Endothelial cell of umbilical vein (primary cell): ENCODE results near the gene OLIG1. TPM values are rescaled to one million over a fixed set of nuclear protein-coding genes. Genes with fewer than 3 reads are reported as not detected.

Experiments
- BruUV-seq: library from RNA; stranded (reverse); fragments of 400-500 nt; replicated peaks from 2 replicates; lab custom pipeline; 2021; lab: Mats Ljungman, UMichigan
- CTCF ChIA-PET: fragments of 300-600, 350-600 bp; sonication (Branson Sonifier 250); formaldehyde crosslinking; loops from one replicate; lab custom pipeline; 2021; ENCODE audit warnings: antibody characterized with exemption, inconsistent platforms; lab: Charles Lee
- POLR2A ChIA-PET: fragments of 300-600, 350-600 bp; sonication (Branson Sonifier 250); formaldehyde crosslinking; loops from one replicate; lab custom pipeline; 2021; ENCODE audit warnings: antibody characterized with exemption, inconsistent platforms; lab: Charles Lee
- DNase-seq: peaks from one replicate; pipeline ENCODE4 v3.0.0-alpha.2; 2011; ENCODE audit warnings: low read depth, low spot score
- FAIRE-seq: peaks from 2 replicates; lab custom pipeline; 2011; peaks lifted over from hg19 to GRCh38; lab: Jason Lieb, UNC
- H2AFZ ChIP-seq: 2 replicates; pipeline ENCODE4 v1.6.0; 2012; ENCODE audit warnings: low read depth, low read length, control low read depth, inconsistent platforms
- H3K27ac ChIP-seq: 2 replicates; pipeline ENCODE4 v1.5.1; 2011; ENCODE audit warnings: low read depth, mild to moderate bottlenecking, control low read depth, low read length, moderate library complexity; ENCODE audit not compliant: insufficient read depth
- H3K27me3 ChIP-seq, 2 experiments: 2 replicates each; pipeline versions ENCODE4 v1.6.0 to v1.6.1; 2011; ENCODE audit warnings: low read length in 2 of 2, mixed read lengths in 1 of 2; ENCODE audit not compliant: control insufficient read depth in 2 of 2, insufficient read depth in 2 of 2
- H3K36me3 ChIP-seq, 2 experiments: 2 replicates in 1 of 2; 3 replicates in 1 of 2; pipeline ENCODE4 v1.5.1; 2011; ENCODE audit warnings: low read length in 2 of 2, mild to moderate bottlenecking in 1 of 2, moderate library complexity in 1 of 2; ENCODE audit not compliant: control insufficient read depth in 2 of 2, insufficient read depth in 2 of 2; ENCODE audit errors: extremely low read depth in 1 of 2
- H3K4me1 ChIP-seq: 3 replicates; pipeline ENCODE4 v1.5.1; 2011; ENCODE audit warnings: mild to moderate bottlenecking, low read length; ENCODE audit not compliant: control insufficient read depth, insufficient read depth; ENCODE audit errors: extremely low read depth
- H3K4me2 ChIP-seq: 2 replicates; pipeline ENCODE4 v1.6.1; 2011; ENCODE audit warnings: low read length, control low read depth, mixed read lengths; ENCODE audit not compliant: insufficient read depth
- H3K4me3 ChIP-seq, 3 experiments: fragments of 200-600 bp in 1 of 3; sonication (generic), shearing (Covaris generic) in 1 of 3; replicated peaks in 1 of 3; 2 replicates each; pipeline ENCODE4 v1.5.1; 2011 to 2016; ENCODE audit warnings: control low read depth in 3 of 3, low read length in 3 of 3, mild to moderate bottlenecking in 2 of 3, inconsistent platforms in 1 of 3, low read depth in 1 of 3, moderate library complexity in 1 of 3; ENCODE audit not compliant: insufficient read depth in 1 of 3
- H3K79me2 ChIP-seq: 2 replicates; pipeline ENCODE4 v1.6.0; 2012; ENCODE audit warnings: low read length, inconsistent platforms; ENCODE audit not compliant: control insufficient read depth, insufficient read depth
- H3K9ac ChIP-seq: replicated peaks from 2 replicates; pipeline ENCODE3; 2011; ENCODE audit warnings: low read length, control low read depth; ENCODE audit not compliant: insufficient read depth; ENCODE audit errors: extremely low read depth
- H3K9me1 ChIP-seq: replicated peaks from 3 replicates; pipeline ENCODE4 v1.6.0; 2011; ENCODE audit warnings: mild to moderate bottlenecking, low read length; ENCODE audit not compliant: control insufficient read depth, insufficient read depth; ENCODE audit errors: extremely low read depth
- H3K9me3 ChIP-seq: replicated peaks from 2 replicates; pipeline ENCODE4 v1.5.1; 2012; ENCODE audit warnings: low read length, inconsistent platforms; ENCODE audit not compliant: control insufficient read depth, insufficient read depth
- H4K20me1 ChIP-seq: replicated peaks from 2 replicates; pipeline ENCODE3; 2011; ENCODE audit warnings: mild to moderate bottlenecking, low read length; ENCODE audit not compliant: control insufficient read depth, insufficient read depth; ENCODE audit errors: extremely low read depth
- CTCF ChIP-seq, 2 donors: IDR thresholded peaks; 1 replicate in 1 of 2; 2 replicates in 1 of 2; pipeline ENCODE4 v1.5.1; 2011; ENCODE audit warnings: low read length in 2 of 2, mild to moderate bottlenecking in 2 of 2, moderate library complexity in 2 of 2, control low read depth in 1 of 2, inconsistent platforms in 1 of 2, low read depth in 1 of 2; ENCODE audit not compliant: insufficient read depth in 1 of 2; ENCODE audit errors: extremely low read depth in 1 of 2
- EZH2 ChIP-seq: IDR thresholded peaks from 2 replicates; pipeline ENCODE4 v1.6.1; 2012; ENCODE audit warnings: borderline replicate concordance, low read depth, mild to moderate bottlenecking, moderate library complexity, low read length, inconsistent platforms; ENCODE audit not compliant: severe bottlenecking
- FOS ChIP-seq: IDR thresholded peaks from 2 replicates; pipeline ENCODE4 v1.6.1; 2011; ENCODE audit warnings: mild to moderate bottlenecking, low read length, moderate library complexity, borderline replicate concordance; ENCODE audit not compliant: insufficient read depth
- GATA2 ChIP-seq: IDR thresholded peaks from 2 replicates; pipeline ENCODE4 v1.7.0; 2011; ENCODE audit warnings: low read depth, mild to moderate bottlenecking, moderate library complexity, mixed read lengths, low read length; ENCODE audit not compliant: insufficient read length, insufficient read depth
- JUN ChIP-seq: IDR thresholded peaks from 2 replicates; pipeline ENCODE4 v1.6.1; 2011; ENCODE audit warnings: borderline replicate concordance, low read depth; ENCODE audit not compliant: insufficient read length, insufficient read depth
- MAX ChIP-seq: IDR thresholded peaks from 2 replicates; pipeline ENCODE4 v1.6.1; 2011; ENCODE audit not compliant: insufficient read depth, insufficient read length
- MYC ChIP-seq: IDR thresholded peaks from one replicate; pipeline ENCODE4 v1.6.1; 2011; ENCODE audit warnings: mild to moderate bottlenecking, low read depth, low read length
- POLR2A ChIP-seq: IDR thresholded peaks from 2 replicates; pipeline ENCODE4 v1.6.1; 2012; ENCODE audit warnings: low read depth, mild to moderate bottlenecking, control low read depth, low read length
- POLR2AphosphoS5 ChIP-seq: IDR thresholded peaks from 2 replicates; pipeline ENCODE4 v1.6.1; 2012; ENCODE audit warnings: low read depth, mild to moderate bottlenecking, control low read depth, low read length, moderate library complexity; ENCODE audit not compliant: insufficient read depth
- dilution Hi-C: fragments of 300-500 bp; cut with MboI; formaldehyde crosslinking; loops from one replicate; pipeline ENCODE4 v1.15.0; 2019; ENCODE audit warnings: low sequenced_read_pairs; ENCODE audit not compliant: extremely low pct_ligation_motif_present
- intact Hi-C: fragments of 100-400 bp; cut with micrococcal nuclease; formaldehyde crosslinking; loops from one replicate; pipeline ENCODE4 v1.10.0; 2022
- polyA plus RNA-seq, 4 experiments: library from polyadenylated mRNA; depleted of rRNA in 3 of 4; stranded (reverse) in 3 of 4; unstranded in 1 of 4; fragments of >200 nt; gene quantifications; 2 replicates each; pipeline versions ENCODE4 v1.2.1 to v1.2.3, GENCODE V29; 2011 to 2012; ENCODE audit warnings: missing spikeins in 1 of 4
- total RNA-seq: library from RNA; stranded (reverse); gene quantifications from 2 replicates; pipeline ENCODE4 v1.2.3, GENCODE V29; 2021

The OLIG1 gene
- total and polyA plus RNA-seq, 2 donors (not counting 3 experiments of a cell fraction or from before 2014, with no cell fraction given), result not detected

- ChIA-PET CTCF (interaction anchor here (0.6 to 1.9 kb wide), 6 partner anchors 10 to 91 kb away, joined by 3 to 6 read pairs (median 4); no protein-coding TSS in a partner anchor), POLR2A (no interaction called here)
- BruUV-seq, result no TSS peak
Observed at GRCh38 chr21:33036430-33037162, 33.3 kb upstream of the OLIG1 start.

More at GRCh38 chr21:33036430-33037162, 33.3 kb upstream of the OLIG1 start:
- peak; percentile 79 for DNase-seq
- Histone ChIP-seq H3K79me2 (no peaks in the 10 kb centered on the region), H3K9ac (peak overlapping the region; percentile 12), H3K9me1 (no peaks in the 10 kb centered on the region), H3K36me3 (no peaks in the 10 kb centered on the region), H3K27me3 (peaks cover 30 to 32% of the 10 kb centered on the region in 2 experiments), H3K4me1 (peaks cover 15% of the 10 kb centered on the region), H3K4me3 (no peak overlapping the region), H2AFZ (peak overlapping the region; percentile 11), H3K9me3 (no peaks in the 10 kb centered on the region), H4K20me1 (no peaks in the 10 kb centered on the region), H3K4me2 (peak overlapping the region; percentile 57), H3K27ac (peak overlapping the region; percentile 48)
- peak; percentile 88 for TF ChIP-seq FOS
- peak; percentile 82 for TF ChIP-seq JUN
- TF ChIP-seq CTCF (IDR thresholded peaks at IDR 0.05; ENCODE audit: extremely low read depth in 1 of 2, insufficient read depth in 1 of 2, low read depth in 1 of 2, low read length in 2 of 2), result no peak
- TF ChIP-seq POLR2A, result no peak
- peak; percentile 81 for TF ChIP-seq POLR2AphosphoS5
- no peak for TF ChIP-seq MAX
- TF ChIP-seq GATA2, result no peak
- no peak for TF ChIP-seq EZH2
- peak; percentile 58 for TF ChIP-seq MYC
- peak; percentile 96 for FAIRE-seq
- dilution Hi-C loops, result no loop called here
- intact Hi-C loops, result no loop called here
